ENCODE measurements around the gene SIRT2. TPM values are rescaled to one million over a fixed set of nuclear protein-coding genes. Genes with fewer than 3 reads are reported as not detected.

SIRT2 gene
- total RNA-seq, 1 donor from 2014 or later: 43.5 TPM

DNA sequence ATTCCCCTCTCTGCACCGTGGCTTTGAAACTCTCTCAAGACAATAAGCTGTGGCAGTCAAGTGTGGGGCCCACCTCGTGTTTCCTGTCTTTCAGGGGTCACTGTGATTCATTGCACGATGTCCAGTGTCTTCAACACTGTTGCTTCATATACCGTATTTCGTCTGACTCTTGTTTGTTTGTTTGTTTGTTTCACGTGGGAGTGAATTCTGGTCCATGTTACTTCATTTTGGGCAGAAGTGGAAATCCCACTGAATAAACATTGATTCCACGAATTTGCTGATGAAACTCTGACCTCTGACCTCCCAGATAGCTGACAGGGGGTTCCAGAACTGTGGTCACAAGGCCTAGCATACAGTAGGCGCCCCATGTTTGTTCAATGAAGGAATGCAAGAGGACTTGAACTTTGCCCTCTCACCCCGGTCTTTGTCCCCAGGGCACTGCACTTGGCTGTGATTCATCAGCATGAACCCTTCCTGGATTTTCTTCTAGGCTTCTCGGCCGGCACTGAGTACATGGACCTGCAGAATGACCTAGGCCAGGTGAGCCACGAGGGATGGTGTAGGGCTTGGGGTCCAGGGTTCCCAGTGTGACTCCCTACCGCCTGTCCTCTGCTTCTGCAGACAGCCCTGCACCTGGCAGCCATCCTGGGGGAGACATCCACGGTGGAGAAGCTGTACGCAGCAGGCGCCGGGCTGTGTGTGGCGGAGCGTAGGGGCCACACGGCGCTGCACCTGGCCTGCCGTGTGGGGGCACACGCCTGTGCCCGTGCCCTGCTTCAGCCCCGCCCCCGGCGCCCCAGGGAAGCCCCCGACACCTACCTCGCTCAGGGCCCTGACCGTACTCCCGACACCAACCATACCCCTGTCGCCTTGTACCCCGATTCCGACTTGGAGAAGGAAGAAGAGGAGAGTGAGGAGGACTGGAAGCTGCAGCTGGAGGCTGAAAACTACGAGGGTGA, 5.4 kb upstream of the SIRT2 start:
- DNase-seq (ENCODE audit: low read depth): no peak
- TF ChIP-seq, protein P1, sequence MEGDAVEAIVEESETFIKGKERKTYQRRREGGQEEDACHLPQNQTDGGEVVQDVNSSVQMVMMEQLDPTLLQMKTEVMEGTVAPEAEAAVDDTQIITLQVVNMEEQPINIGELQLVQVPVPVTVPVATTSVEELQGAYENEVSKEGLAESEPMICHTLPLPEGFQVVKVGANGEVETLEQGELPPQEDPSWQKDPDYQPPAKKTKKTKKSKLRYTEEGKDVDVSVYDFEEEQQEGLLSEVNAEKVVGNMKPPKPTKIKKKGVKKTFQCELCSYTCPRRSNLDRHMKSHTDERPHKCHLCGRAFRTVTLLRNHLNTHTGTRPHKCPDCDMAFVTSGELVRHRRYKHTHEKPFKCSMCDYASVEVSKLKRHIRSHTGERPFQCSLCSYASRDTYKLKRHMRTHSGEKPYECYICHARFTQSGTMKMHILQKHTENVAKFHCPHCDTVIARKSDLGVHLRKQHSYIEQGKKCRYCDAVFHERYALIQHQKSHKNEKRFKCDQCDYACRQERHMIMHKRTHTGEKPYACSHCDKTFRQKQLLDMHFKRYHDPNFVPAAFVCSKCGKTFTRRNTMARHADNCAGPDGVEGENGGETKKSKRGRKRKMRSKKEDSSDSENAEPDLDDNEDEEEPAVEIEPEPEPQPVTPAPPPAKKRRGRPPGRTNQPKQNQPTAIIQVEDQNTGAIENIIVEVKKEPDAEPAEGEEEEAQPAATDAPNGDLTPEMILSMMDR (conservative IDR thresholded peaks at IDR 0.05; ENCODE audit: low read depth, low read length): no peak
- H3K4me3 ChIP-seq (ENCODE audit: low read depth, low read length): no peak overlapping the region

DNA sequence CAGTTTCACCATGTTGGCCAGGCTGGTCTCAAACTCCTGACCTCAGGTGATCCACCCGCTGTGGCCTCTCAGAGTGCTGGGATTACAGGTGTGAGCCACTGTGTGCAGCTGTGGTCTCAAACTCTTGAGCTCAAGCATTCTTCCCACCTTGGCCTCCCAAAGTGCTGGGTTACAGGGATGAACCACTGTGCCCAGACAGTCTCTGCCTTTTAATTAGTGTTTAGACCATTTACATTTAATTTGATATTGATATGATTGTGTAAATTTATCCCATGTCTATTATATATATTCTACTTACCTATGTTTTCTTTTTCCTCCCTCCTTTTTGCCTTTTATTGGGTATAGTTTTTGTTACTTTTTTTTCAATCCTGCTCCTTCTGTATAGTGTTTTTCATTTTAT, 2.3 kb upstream of the SIRT2 start:
- H3K4me3 ChIP-seq (ENCODE audit: low read depth, low read length): no peak overlapping the region
- no peak for DNase-seq (ENCODE audit: low read depth)

DNA sequence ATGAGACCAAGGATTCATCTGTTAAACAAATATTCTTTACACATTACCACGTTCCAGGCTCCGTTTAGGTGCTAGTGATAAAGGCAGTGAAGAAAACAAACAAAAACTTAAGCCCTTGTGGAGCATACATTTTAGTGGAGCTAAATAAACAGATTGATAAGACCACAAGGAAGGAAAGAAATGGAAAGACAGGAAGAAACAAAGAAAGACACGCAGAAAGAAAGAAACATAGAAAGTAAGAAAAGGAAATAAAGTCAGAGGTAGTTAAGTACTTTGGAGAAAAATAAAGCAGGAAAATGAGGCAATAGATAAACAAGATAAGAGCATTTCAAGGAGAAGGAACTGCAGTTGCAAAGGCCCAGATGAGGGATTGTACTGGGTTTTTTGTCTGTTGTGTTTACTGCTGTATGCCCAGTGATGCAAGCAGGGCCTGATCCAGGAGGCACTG, 1.3 kb upstream of the SIRT2 start:
- TF ChIP-seq, protein P1 (conservative IDR thresholded peaks at IDR 0.05; ENCODE audit: low read depth, low read length): no peak
- DNase-seq (ENCODE audit: low read depth): no peak
- H3K4me3 ChIP-seq (ENCODE audit: low read depth, low read length): peak overlapping the region; percentile 83

More for the DNA sequence above, 2.3 kb upstream of the SIRT2 start:
- TF ChIP-seq, protein P1 (conservative IDR thresholded peaks at IDR 0.05; ENCODE audit: low read depth, low read length): no peak

DNA sequence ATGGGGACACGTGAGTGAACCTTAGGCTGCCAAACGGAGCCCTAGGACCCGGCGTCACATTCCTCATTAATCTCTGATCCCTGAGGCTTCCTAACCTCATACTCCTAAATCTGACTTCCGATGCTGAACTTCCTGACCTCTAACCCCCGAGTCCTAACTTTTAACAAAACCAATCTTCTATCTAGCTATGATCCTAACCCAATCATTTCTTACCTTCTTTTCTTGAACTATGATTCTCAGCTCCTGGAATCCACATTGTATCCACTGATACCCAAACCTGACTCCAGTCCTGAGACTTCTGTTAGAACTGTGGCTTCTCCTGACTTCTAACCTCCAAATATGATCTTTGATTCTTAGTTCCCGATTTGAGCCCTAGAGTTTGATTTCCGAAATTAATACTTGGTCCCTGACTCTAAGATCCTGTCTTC, 798 bp upstream of the SIRT2 start:
- TF ChIP-seq, protein P1 (conservative IDR thresholded peaks at IDR 0.05; ENCODE audit: low read depth, low read length): no peak
- H3K4me3 ChIP-seq (ENCODE audit: low read depth, low read length): peak overlapping the region; percentile 83
- peak; percentile 19 for DNase-seq (ENCODE audit: low read depth)

DNA sequence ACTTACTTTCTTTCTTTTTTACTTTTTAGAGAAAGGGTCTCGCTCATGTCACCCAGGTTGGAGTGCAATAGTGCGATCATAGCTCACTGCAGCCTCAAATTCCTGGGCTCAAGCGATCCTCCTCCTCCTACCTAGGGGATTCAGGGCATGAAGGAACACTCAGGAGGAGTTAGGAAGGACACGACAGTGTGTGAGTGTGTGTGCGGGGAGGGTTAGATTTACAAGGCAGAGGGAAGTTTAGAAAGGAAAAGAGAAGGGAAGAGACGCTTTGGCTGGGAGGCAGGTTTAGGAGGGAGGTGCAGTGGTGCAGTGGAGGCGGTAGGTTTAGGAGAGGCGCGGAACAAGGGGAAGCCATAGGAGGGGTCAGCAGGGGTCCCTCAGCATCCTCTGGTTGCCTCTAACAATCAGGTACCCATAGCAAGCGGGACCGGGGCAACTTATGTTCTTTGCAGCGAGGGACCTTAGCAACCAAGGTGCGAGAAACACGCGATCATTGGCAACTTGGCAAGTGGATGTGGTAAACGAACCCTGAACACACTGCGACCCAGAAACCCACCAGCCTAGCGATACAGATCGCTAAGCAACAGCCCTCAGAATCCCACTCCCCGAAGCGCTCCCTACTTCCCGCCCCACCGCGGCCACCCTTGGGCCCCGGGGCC, 501 bp downstream of the SIRT2 start:
- TF ChIP-seq, protein P1 (conservative IDR thresholded peaks at IDR 0.05; ENCODE audit: low read depth, low read length): no peak
- peak overlapping the region; percentile 83 for H3K4me3 ChIP-seq (ENCODE audit: low read depth, low read length)
- DNase-seq (ENCODE audit: low read depth): no peak

DNA sequence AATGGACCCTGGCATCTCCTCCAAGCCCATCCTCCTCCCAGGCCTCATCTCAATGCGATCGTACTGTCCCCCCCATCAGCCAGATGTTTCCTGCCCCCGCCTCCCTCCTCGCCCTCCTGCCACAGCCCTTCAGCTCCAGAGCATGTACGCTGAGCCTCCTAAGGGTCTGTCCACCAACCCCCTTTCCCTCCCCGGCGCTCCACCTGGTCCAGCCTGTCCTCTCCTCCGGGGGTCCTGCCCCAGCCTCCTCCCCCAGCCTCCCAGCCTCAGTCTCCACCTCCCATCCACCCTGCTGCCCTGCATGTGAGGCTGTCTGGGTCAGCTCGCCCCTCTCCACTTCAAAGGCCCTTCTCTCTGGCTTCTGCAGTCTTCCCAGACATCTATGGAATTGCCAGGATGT, 4.5 kb downstream of the SIRT2 start:
- DNase-seq (ENCODE audit: low read depth): no peak
- no peak overlapping the region for H3K4me3 ChIP-seq (ENCODE audit: low read depth, low read length)
- TF ChIP-seq, protein P1 (conservative IDR thresholded peaks at IDR 0.05; ENCODE audit: low read depth, low read length): no peak

Data from epithelial cell of proximal tubule (primary cell).